OCI-LY1 (cell line): ENCODE measurements around the gene STARD9.

Experiments
- H2AFZ ChIP-seq: fragments of 200-600 bp; sonication (generic), shearing (Covaris generic); 2 replicates; pipeline ENCODE4 v1.6.0; 2014; ENCODE audit warnings: antibody characterized with exemption, mild to moderate bottlenecking, low read length
- H3F3A ChIP-seq: fragments of 200-600 bp; sonication (generic), shearing (Covaris generic); 2 replicates; pipeline ENCODE4 v1.6.0; 2014; ENCODE audit warnings: mild to moderate bottlenecking, antibody characterized with exemption, low read length, moderate library complexity; ENCODE audit not compliant: insufficient read depth
- H3K27ac ChIP-seq: fragments of 200-600 bp; sonication (generic); 2 replicates; pipeline ENCODE4 v1.5.1; 2014; ENCODE audit warnings: low read length, mixed run types, mild to moderate bottlenecking, low read depth; ENCODE audit not compliant: poor library complexity, severe bottlenecking
- H3K27me3 ChIP-seq: fragments of 200-600 bp; sonication (generic); 2 replicates; pipeline ENCODE4 v1.6.0; 2014; ENCODE audit warnings: antibody characterized with exemption, mild to moderate bottlenecking, low read length, moderate library complexity; ENCODE audit not compliant: insufficient read depth
- H3K36me3 ChIP-seq: fragments of 200-600 bp; sonication (generic); 2 replicates; pipeline ENCODE4 v1.6.1; 2014; ENCODE audit warnings: mild to moderate bottlenecking, antibody characterized with exemption, low read length, moderate library complexity, mixed read lengths; ENCODE audit not compliant: insufficient read depth
- H3K4me1 ChIP-seq: fragments of 200-600 bp; sonication (generic); 2 replicates; pipeline ENCODE4 v1.5.1; 2014; ENCODE audit warnings: mild to moderate bottlenecking, low read length, moderate library complexity; ENCODE audit not compliant: insufficient read depth, severe bottlenecking
- H3K4me2 ChIP-seq: fragments of 200-600 bp; sonication (generic), shearing (Covaris generic); 2 replicates; pipeline ENCODE4 v1.6.1; 2014; ENCODE audit warnings: low read length
- H3K4me3 ChIP-seq: fragments of 200-600 bp; sonication (generic); 2 replicates; pipeline ENCODE4 v1.5.1; 2014; ENCODE audit warnings: low read length, low read depth, mild to moderate bottlenecking, mixed read lengths; ENCODE audit not compliant: poor library complexity, severe bottlenecking
- H3K79me2 ChIP-seq: fragments of 200-600 bp; shearing (Covaris generic); 2 replicates; pipeline ENCODE4 v1.6.1; 2016; ENCODE audit warnings: mixed run types, low read length, mixed read lengths; ENCODE audit not compliant: insufficient read depth
- H3K9ac ChIP-seq: fragments of 200-600 bp; sonication (generic), shearing (Covaris generic); 2 replicates; pipeline ENCODE4 v1.6.1; 2014; ENCODE audit warnings: mild to moderate bottlenecking, low read length, mixed read lengths
- H3K9me2 ChIP-seq: fragments of 200-600 bp; sonication (generic), shearing (Covaris generic); 2 replicates; pipeline ENCODE4 v1.6.1; 2014; ENCODE audit warnings: low read depth, mild to moderate bottlenecking, low read length, mixed read lengths
- H3K9me3 ChIP-seq: fragments of 200-600 bp; shearing (Covaris generic); 2 replicates; pipeline ENCODE4 v1.6.1; 2014; ENCODE audit warnings: low read length, mixed read lengths
- H4K20me1 ChIP-seq: fragments of 200-600 bp; sonication (generic), shearing (Covaris generic); 2 replicates; pipeline ENCODE4 v1.6.0; 2016; ENCODE audit warnings: mild to moderate bottlenecking, low read length; ENCODE audit not compliant: insufficient read depth
- CTCF ChIP-seq: fragments of 200-600 bp; sonication (generic), shearing (Covaris generic); IDR thresholded peaks from 2 replicates; pipeline ENCODE4 v1.5.1; 2017; ENCODE audit warnings: mild to moderate bottlenecking, antibody characterized with exemption, low read length, moderate library complexity, mixed read lengths
- EZH2 ChIP-seq: fragments of 200-600 bp; sonication (generic), shearing (Covaris generic); IDR thresholded peaks from 2 replicates; pipeline ENCODE4 v1.8.0; 2017; ENCODE audit warnings: borderline replicate concordance, mixed run types, mild to moderate bottlenecking, antibody characterized with exemption, low read length, moderate library complexity, mixed read lengths

The STARD9 gene

GRCh38 chr15:42744195-42744594 is 168.8 kb downstream of the STARD9 start:
- TF ChIP-seq EZH2 = no peak
- no peak for TF ChIP-seq CTCF
- Histone ChIP-seq H3K4me2 (no peak overlapping the region), H3K36me3 (peaks cover 4% of the 10 kb centered on the region; the same call in 1 of the 2 replicates), H3K4me1 (no peaks in the 10 kb centered on the region), H3K27me3 (no peaks in the 10 kb centered on the region), H2AFZ (no peak overlapping the region), H3K79me2 (no peaks in the 10 kb centered on the region), H3K9me2 (no peaks in the 10 kb centered on the region), H3K9me3 (no peaks in the 10 kb centered on the region), H3F3A (no peaks in the 10 kb centered on the region), H3K27ac (no peak overlapping the region), H3K9ac (no peak overlapping the region), H4K20me1 (no peaks in the 10 kb centered on the region), H3K4me3 (no peak overlapping the region)

- Histone ChIP-seq H3K36me3 (peaks cover 40% of the 10 kb centered on the region), H3K27me3 (no peaks in the 10 kb centered on the region)
- no peak for TF ChIP-seq CTCF
- TF ChIP-seq EZH2 = no peak
These were observed 173.9 kb downstream of the STARD9 start for GRCh38 chr15:42749266-42749665.

GRCh38 chr15:42750306-42750705 is 174.9 kb downstream of the STARD9 start:
- no peak overlapping the region for H3K4me2 ChIP-seq
- peaks cover 6% of the 10 kb centered on the region; the same call in 1 of the 2 replicates for H3K9me3 ChIP-seq
- no peak overlapping the region for H3K4me3 ChIP-seq
- no peaks in the 10 kb centered on the region for H4K20me1 ChIP-seq
- TF ChIP-seq CTCF = no peak
- TF ChIP-seq EZH2 = no peak
- H3F3A ChIP-seq = no peaks in the 10 kb centered on the region
- no peaks in the 10 kb centered on the region for H3K4me1 ChIP-seq
- peaks cover 40% of the 10 kb centered on the region for H3K36me3 ChIP-seq
- H2AFZ ChIP-seq = no peak overlapping the region
- H3K27me3 ChIP-seq = no peaks in the 10 kb centered on the region
- H3K9ac ChIP-seq = no peak overlapping the region
- H3K27ac ChIP-seq = no peak overlapping the region
- no peaks in the 10 kb centered on the region for H3K79me2 ChIP-seq
- H3K9me2 ChIP-seq = no peaks in the 10 kb centered on the region

More at GRCh38 chr15:42749266-42749665, 173.9 kb downstream of the STARD9 start:
- no peak overlapping the region for H3K9ac ChIP-seq
- H3K9me3 ChIP-seq = peaks cover 6% of the 10 kb centered on the region; the same call in 1 of the 2 replicates
- no peaks in the 10 kb centered on the region for H4K20me1 ChIP-seq
- no peaks in the 10 kb centered on the region for H3K4me1 ChIP-seq
- no peaks in the 10 kb centered on the region for H3K9me2 ChIP-seq
- no peak overlapping the region for H3K27ac ChIP-seq
- no peak overlapping the region for H3K4me3 ChIP-seq
- H3F3A ChIP-seq = no peaks in the 10 kb centered on the region
- H3K4me2 ChIP-seq = no peak overlapping the region
- no peak overlapping the region for H2AFZ ChIP-seq
- H3K79me2 ChIP-seq = no peaks in the 10 kb centered on the region
